ENCODE data around the gene SDK2.
A peak's percentile ranks its signal among the peaks of the same experiment; 100 is the strongest.

SDK2 gene

GRCh38 chr17:73305845-73306836 lies 338.1 kb downstream of the SDK2 start:
- intact Hi-C loops (cut with DNase I) = no loop called here

GRCh38 chr17:73304971-73305812 lies 339.1 kb downstream of the SDK2 start:
- peak in 12 of 42 donors; percentile 23 to 74 (median 48) for DNase-seq
- intact Hi-C loops (cut with DNase I) = no loop called here

More at GRCh38 chr17:73305845-73306836, 338.1 kb downstream of the SDK2 start:
- DNase-seq = no peak

DNA sequence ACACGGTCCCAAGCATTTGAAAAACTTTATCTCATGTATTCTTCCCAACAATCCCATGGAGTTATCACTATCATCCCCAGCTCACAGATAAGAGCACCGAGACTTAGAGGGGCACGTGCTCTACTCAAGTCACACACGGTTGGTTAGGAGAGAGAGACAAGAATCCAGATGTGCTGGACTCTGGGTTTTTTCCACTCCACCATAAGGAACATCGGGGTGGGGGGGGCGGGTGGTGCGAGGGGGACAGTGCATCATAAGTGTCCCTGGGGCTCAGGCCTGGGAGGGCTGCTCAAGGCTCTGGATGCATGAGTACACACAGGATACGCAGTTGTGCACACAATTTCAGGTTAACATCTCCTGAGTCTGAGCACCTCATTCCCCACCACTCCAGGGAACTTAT lies 339.8 kb downstream of the SDK2 start:
- no peak for DNase-seq
- intact Hi-C loops (cut with DNase I) = no loop called here

DNA sequence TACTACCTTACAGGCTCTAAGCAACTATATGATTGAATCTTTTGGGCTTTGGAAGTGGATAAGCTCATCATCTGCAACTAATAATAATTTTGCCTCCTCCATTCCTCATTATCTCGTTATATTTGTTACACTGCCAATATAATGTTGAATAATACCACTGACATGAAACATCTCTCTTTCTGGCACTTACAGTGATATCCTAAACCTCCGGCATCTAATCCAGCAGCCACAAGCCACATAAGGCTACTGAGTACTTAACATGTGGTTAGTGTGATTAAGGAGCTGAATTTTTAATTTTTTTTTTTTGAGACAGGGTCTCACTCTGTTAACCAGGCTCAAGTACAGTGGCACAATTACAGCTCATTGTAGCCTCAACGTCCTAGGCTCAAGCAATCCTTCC lies 342.1 kb downstream of the SDK2 start:
- intact Hi-C loops (cut with DNase I) = no loop called here
- no peak for DNase-seq

DNA sequence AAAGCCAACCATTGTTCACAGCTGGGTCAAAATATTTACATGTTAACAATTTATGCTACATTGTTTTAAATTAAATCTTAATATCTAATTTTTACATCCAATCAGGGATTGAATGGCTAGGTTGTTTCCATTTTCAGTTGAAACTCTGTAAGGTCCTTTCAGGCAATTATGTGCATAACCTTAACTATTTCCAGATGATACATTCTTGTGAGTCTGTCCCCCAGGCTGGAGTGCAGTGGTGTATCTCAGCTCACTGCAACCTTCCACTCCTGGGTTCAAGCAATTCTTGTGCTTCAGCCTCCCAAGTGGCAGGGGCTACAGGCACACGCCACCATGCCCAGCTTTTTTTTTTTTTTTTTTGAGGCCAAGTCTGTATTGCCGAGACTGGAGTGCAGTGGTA lies 342.9 kb downstream of the SDK2 start:
- DNase-seq = no peak
- intact Hi-C loops (cut with DNase I) = no loop called here

- intact Hi-C loops (cut with DNase I) = no loop called here
- DNase-seq = no peak
Measured at GRCh38 chr17:73300392-73300791, 343.9 kb downstream of the SDK2 start.

GRCh38 chr17:73297934-73298861 lies 346.0 kb downstream of the SDK2 start:
- no peak for DNase-seq
- intact Hi-C loops (cut with DNase I) = no loop called here

GRCh38 chr17:73293480-73293911 lies 350.7 kb downstream of the SDK2 start:
- intact Hi-C loops (cut with DNase I) = no loop called here
- DNase-seq = peak in 9 of 42 donors; percentile 22 to 81 (median 43)

DNA sequence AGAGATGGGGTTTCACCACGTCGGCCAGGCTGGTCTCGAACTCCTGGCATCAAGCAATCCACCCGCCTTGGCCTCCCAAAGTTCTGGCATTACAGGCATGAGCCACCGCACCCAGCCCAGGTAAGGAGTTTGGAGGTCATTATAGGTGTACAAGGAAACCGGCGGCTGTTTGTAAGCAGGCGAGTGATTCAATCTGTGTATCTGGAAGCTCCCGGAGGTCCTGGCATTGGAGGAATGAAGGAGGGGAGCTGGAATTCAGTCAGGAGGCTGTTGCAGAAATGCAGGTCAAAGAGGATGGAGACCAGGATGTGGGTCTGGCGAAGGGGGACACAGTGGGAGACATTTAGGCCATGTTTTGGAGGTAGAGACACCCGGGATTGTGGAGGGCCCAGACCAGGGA lies 351.2 kb downstream of the SDK2 start:
- no peak for DNase-seq
- intact Hi-C loops (cut with DNase I) = no loop called here

DNA sequence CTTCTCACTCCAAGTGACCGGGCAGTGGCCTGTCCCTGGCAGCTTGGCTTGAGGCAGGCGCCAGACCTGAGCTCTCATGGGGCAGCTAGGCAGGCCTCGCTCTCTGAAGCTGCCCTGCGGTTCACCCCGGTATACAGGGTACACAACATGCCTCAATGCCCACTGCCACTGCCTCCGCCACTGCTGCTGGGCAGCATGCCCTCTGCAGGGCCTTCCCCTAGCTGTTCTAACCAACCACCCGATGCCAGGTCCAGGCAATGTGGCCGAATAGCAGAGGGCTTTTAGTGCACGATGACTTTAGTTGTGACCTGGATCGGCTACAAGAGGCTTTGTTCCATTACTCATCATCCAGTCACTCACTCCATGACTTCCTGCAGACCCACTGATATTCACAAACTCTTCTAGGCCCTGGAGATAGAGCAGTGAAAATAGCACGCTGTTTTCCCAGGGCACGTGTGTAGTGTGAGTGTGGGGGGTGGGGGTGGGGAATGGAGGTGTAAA lies 352.2 kb downstream of the SDK2 start:
- intact Hi-C loops (cut with DNase I) = no loop called here

GRCh38 chr17:73291260-73291801 lies 352.9 kb downstream of the SDK2 start:
- intact Hi-C loops (cut with DNase I) = no loop called here
- DNase-seq = peak in 4 of 42 donors; percentile 38 to 73 (median 44)

More for the DNA sequence above, 352.2 kb downstream of the SDK2 start:
- peak in 28 of 42 donors; percentile 21 to 81 (median 57) for DNase-seq

GRCh38 chr17:73290399-73291259 lies 353.6 kb downstream of the SDK2 start:
- no peak for DNase-seq
- intact Hi-C loops (cut with DNase I) = no loop called here

GRCh38 chr17:73289549-73290254 lies 354.5 kb downstream of the SDK2 start:
- DNase-seq = no peak
- intact Hi-C loops (cut with DNase I) = no loop called here

DNA sequence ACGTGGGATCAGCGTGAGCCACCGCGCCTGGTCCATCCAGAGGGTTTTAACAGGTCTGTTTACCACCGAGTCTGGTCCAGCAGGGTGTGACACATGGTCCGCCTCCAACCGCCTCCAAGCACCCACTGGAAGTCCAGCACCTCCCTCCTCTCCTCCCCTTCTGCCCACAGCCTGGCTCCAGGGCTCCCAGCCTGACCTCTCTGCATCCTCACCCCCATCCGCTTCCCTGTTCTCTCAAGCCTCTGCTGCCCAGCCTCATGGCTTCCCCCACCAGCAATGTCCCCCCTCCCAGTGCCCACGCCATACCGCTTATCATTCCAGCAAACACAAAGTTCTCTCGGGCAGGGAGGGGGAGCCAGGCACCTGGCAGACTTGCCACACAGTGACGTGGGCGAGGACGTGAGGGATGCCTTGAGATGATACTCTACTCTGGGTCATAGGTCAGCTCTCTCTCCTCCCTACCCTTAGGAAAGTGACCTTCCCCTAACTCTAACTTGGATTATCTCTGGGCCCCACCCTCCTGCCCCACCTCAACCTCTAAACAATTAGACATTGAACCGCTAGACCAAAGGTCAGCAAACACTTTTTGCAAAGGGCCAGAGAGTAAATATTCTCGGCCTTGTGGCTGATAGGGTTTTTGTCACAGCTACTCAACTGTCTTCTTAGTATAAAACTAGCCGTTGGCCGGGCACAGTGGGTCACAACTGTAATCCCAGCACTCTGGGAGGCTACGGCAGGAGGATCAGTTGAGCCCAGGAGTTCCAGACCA lies 355.5 kb downstream of the SDK2 start:
- DNase-seq = peak in 1 of 42 donors; percentile 52
- intact Hi-C loops (cut with DNase I) = no loop called here

DNA sequence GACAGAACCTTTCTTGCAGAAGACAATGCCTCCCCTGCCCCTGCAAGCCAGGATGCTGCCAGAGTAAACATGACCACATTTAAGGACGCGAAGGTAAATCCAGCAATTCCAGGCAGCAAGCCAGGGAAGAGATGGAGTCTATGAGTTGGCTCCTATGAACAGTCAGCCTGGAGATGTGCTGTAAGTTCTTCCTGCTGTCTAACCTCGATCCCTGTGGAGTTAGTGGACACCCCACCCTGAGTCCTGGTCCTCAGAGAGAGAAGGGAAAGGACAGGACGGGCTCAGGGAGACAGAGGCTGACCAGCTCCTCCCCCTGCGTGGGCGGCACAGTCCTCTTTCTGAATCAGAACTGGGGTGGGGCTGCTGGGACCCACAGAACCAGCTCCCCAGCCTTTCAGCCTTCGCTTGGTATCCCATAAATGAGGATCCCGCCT lies 357.4 kb downstream of the SDK2 start:
- DNase-seq = no peak
- intact Hi-C loops (cut with DNase I) = no loop called here

Data from head of caudate nucleus (tissue), 42 donors.